ENCODE measurements around the gene ANKFN1.

The ANKFN1 gene

DNA sequence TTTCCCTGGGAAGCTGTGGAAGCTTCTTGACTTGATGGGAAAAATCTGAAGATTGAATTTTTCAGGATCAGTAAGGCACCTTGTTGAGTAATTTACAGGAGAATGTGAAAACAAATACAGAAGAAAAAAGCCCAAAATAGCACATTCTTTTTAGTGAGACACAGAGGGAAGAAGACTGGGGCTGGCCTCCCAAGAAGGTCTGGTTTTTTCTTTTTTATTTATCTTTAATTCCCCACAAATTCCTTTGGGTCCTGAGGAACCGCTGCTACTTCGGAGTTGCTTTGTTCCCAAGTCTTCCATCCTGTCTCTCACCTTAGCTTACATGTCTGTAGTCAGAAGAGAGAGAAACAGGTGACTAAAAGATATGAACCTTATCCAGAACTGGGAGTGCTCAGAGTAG lies 273.6 kb downstream of the ANKFN1 start:
- no peak overlapping the region for H3K27ac ChIP-seq
- TF ChIP-seq ZFX (IDR thresholded peaks at IDR 0.05) = no peak
- TF ChIP-seq, protein P1, sequence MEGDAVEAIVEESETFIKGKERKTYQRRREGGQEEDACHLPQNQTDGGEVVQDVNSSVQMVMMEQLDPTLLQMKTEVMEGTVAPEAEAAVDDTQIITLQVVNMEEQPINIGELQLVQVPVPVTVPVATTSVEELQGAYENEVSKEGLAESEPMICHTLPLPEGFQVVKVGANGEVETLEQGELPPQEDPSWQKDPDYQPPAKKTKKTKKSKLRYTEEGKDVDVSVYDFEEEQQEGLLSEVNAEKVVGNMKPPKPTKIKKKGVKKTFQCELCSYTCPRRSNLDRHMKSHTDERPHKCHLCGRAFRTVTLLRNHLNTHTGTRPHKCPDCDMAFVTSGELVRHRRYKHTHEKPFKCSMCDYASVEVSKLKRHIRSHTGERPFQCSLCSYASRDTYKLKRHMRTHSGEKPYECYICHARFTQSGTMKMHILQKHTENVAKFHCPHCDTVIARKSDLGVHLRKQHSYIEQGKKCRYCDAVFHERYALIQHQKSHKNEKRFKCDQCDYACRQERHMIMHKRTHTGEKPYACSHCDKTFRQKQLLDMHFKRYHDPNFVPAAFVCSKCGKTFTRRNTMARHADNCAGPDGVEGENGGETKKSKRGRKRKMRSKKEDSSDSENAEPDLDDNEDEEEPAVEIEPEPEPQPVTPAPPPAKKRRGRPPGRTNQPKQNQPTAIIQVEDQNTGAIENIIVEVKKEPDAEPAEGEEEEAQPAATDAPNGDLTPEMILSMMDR (conservative IDR thresholded peaks at IDR 0.05) = no peak

DNA sequence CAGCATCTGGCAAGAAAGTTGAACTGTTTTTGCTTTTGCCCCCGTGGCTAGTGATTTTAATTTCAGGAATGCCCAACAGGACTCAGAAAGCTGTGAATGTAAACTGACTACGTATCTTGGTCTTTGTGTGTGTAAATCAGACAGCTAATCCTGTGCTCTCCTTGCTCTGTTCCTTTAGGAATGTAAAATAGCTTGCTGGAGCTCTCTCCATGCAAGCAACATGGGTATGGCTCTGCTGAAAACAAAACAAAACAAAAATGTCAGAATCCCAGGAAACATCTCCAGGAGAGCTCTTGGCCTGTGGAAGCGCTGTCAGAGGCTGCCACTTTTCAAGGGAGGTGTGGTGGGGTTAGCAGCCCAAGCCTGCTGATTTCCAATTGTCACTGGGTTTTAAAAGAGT lies 278.5 kb downstream of the ANKFN1 start:
- TF ChIP-seq ZFX (IDR thresholded peaks at IDR 0.05) = no peak
- TF ChIP-seq, protein P1 (conservative IDR thresholded peaks at IDR 0.05) = no peak

GRCh38 chr17:56432443-56432842 lies 279.2 kb downstream of the ANKFN1 start:
- no peak overlapping the region for H3K27ac ChIP-seq
- no peak for TF ChIP-seq ZFX (IDR thresholded peaks at IDR 0.05)

More for the DNA sequence above, 278.5 kb downstream of the ANKFN1 start:
- no peak overlapping the region for H3K27ac ChIP-seq

DNA sequence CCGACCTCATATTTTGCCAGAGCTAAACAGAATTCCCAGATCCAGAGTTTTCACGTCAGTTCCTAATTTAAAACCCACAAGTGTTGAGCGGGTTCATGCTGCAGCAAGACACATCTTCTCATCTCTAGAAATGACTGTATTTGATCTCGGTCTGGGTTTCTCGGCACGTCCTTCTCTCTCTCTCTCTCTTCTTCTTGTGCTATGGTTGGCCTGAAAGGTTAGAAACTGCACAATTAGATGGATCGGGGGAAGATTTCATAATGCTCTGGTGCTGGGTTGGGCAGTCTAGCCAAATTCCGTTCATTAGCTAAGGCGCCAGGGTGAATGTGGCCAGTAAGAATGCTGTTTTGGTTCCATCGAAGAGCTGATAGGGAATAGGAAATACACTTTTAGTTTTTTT lies 281.3 kb downstream of the ANKFN1 start:
- TF ChIP-seq, protein P1 (conservative IDR thresholded peaks at IDR 0.05) = no peak
- no peak for TF ChIP-seq ZFX (IDR thresholded peaks at IDR 0.05)
- no peak overlapping the region for H3K27ac ChIP-seq

- TF ChIP-seq ZFX (IDR thresholded peaks at IDR 0.05) = no peak
- TF ChIP-seq, protein P1 (conservative IDR thresholded peaks at IDR 0.05) = no peak
- no peak overlapping the region for H3K27ac ChIP-seq
Observed at GRCh38 chr17:56436142-56436541, 282.9 kb downstream of the ANKFN1 start.

- no peak overlapping the region for H3K27ac ChIP-seq
- TF ChIP-seq ZFX (IDR thresholded peaks at IDR 0.05) = no peak
- TF ChIP-seq, protein P1 (conservative IDR thresholded peaks at IDR 0.05) = no peak
Observed at GRCh38 chr17:56440419-56440818, 287.1 kb downstream of the ANKFN1 start.

DNA sequence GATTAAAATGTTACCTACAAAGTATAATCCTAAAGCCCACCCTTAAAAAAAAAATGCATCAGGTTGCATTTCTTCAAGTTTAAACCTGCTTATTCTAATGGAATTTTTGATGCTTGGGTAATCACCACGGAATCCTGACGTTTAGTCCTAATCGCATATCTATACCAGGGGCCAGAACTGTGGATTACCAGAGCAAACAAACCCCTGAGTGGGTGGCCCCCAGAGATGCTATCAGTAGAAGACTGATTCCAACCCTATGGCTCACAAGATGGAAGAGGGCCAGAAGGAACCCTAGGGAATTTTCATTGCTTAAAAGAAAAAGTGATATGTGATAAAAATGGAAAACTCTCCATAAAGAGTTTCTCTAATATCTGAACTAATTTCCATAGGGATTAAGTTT lies 288.0 kb downstream of the ANKFN1 start:
- H3K27ac ChIP-seq = no peak overlapping the region
- TF ChIP-seq ZFX (IDR thresholded peaks at IDR 0.05) = no peak
- TF ChIP-seq, protein P1 (conservative IDR thresholded peaks at IDR 0.05) = no peak

- no peak overlapping the region for H3K27ac ChIP-seq
- no peak for TF ChIP-seq ZFX (IDR thresholded peaks at IDR 0.05)
- TF ChIP-seq, protein P1 (conservative IDR thresholded peaks at IDR 0.05) = no peak
Observed at GRCh38 chr17:56445692-56446411, 292.6 kb downstream of the ANKFN1 start.

All from C4-2B (cell line).